ENCODE measurements around the gene CCDC85B. TPM values are rescaled to one million over a fixed set of nuclear protein-coding genes. Genes with fewer than 3 reads are reported as not detected.
A peak's percentile ranks its signal among the peaks of the same experiment; 100 is the strongest.

The CCDC85B gene
- total and polyA plus RNA-seq, 2 of the 13 experiments (the other 11 are each of a cell fraction or from before 2014, with no cell fraction given), result 8.2 to 19.5 TPM

GRCh38 chr11:65899356-65900124, 9.1 kb downstream of the CCDC85B start (continued):
- TF ChIP-seq ZNF841 (CRISPR knock-in tag; IDR thresholded peaks at IDR 0.05; ENCODE audit: borderline replicate concordance) (peak; percentile 58; the same call in 1 of the 2 replicates), SP5 (CRISPR knock-in tag; IDR thresholded peaks at IDR 0.05; ENCODE audit: borderline replicate concordance, low read depth) (no peak; the same call in 1 of the 2 replicates), ZBTB43 (CRISPR knock-in tag; conservative IDR thresholded peaks at IDR 0.05) (no peak), ZNF580 (CRISPR knock-in tag; IDR thresholded peaks at IDR 0.05; ENCODE audit: borderline replicate concordance, low read depth) (0 out of 2 replicates have a peak, but pooled peaks have one; percentile 37), ARNTL (CRISPR knock-in tag; IDR thresholded peaks at IDR 0.05) (peak; percentile 82; the same call in 1 of the 2 replicates), SP140L (CRISPR knock-in tag; IDR thresholded peaks at IDR 0.05; ENCODE audit: borderline replicate concordance) (no peak), AGO1 (IDR thresholded peaks at IDR 0.05; ENCODE audit: low read depth, low read length, poor library complexity, severe bottlenecking) (peak; percentile 45), ZNF816 (CRISPR knock-in tag; IDR thresholded peaks at IDR 0.05; ENCODE audit: borderline replicate concordance) (no peak; the same call in 1 of the 2 replicates), ZNF512 (CRISPR knock-in tag; IDR thresholded peaks at IDR 0.05) (no peak), AHDC1 (CRISPR knock-in tag; IDR thresholded peaks at IDR 0.05; ENCODE audit: borderline replicate concordance) (peak; percentile 75; the same call in 1 of the 2 replicates), ZBTB7B (CRISPR knock-in tag; IDR thresholded peaks at IDR 0.05) (peak; percentile 97), TSC22D2 (CRISPR knock-in tag; IDR thresholded peaks at IDR 0.05; ENCODE audit: borderline replicate concordance) (no peak), ZNF777 (CRISPR knock-in tag; IDR thresholded peaks at IDR 0.05) (peak; percentile 94), ZBTB38 (CRISPR knock-in tag; IDR thresholded peaks at IDR 0.05) (0 out of 2 replicates have a peak, but pooled peaks have one; percentile 27), JUNB (CRISPR knock-in tag; IDR thresholded peaks at IDR 0.05; ENCODE audit: borderline replicate concordance) (0 out of 2 replicates have a peak, but pooled peaks have one; percentile 10), PAF1 (CRISPR knock-in tag; IDR thresholded peaks at IDR 0.05) (no peak), RARA (CRISPR knock-in tag; IDR thresholded peaks at IDR 0.05) (0 out of 2 replicates have a peak, but pooled peaks have one; percentile 49)

Data from HepG2 (cell line).